Left cardiac atrium (tissue), 4 donors: ENCODE results near the gene MAPK10. TPM values are rescaled to one million over a fixed set of nuclear protein-coding genes. Genes with fewer than 3 reads are reported as not detected.
A peak's percentile ranks its signal among the peaks of the same experiment; 100 is the strongest.

Source experiments
- ATAC-seq, 2 donors: fragments of 200-7000 bp; cut with Tn5 transposase; one replicate each; pipeline ENCODE4 v1.9.1; 2020; ENCODE audit warnings: mild to moderate bottlenecking in 2 of 2, moderate library complexity in 2 of 2
- DNase-seq: peaks from one replicate; pipeline ENCODE4 v3.0.0-alpha.2; 2020
- intact Hi-C, 2 donors: fragments of 100-400 bp; cut with DNase I; formaldehyde crosslinking; loops; one replicate each; pipeline versions ENCODE4 v1.14.1 to v1.15.1; 2022 to 2023
- total RNA-seq, 2 donors: library from RNA; stranded (reverse); fragmentation: NEBNext Ultra II Directional; extraction: Animal tissue kit (Norgen Biotek cat#: 25700); gene quantifications; one replicate each; pipeline ENCODE4 v1.2.1, GENCODE V29; 2021
- donor health status: DM: no; HTN: yes; CAD: no.
- donor health status: DM: no; HTN: yes; CAD: no; lungs with severe emphysema.
- donor health status: DM: yes; HTN: yes; CAD: no.
- donor health status: Dilated cardiomyopathy.

MAPK10 gene
- total RNA-seq, 2 donors from 2014 or later: 9.8 to 20.3 TPM

GRCh38 chr4:86286726-86287125, 73.1 kb downstream of the MAPK10 start:
- DNase-seq (no peak), ATAC-seq (no peak)
- intact Hi-C loops: no loop called here

- intact Hi-C loops: no loop called here
- DNase-seq: no peak
- no peak for ATAC-seq
Observed at GRCh38 chr4:86283371-86283770, 76.5 kb downstream of the MAPK10 start.

- no peak for DNase-seq
- ATAC-seq: no peak
- intact Hi-C loops: no loop called here
Observed at GRCh38 chr4:86280246-86280645, 79.6 kb downstream of the MAPK10 start.

- intact Hi-C loops: no loop called here
Observed at GRCh38 chr4:86279293-86279960, 80.4 kb downstream of the MAPK10 start.

GRCh38 chr4:86278126-86278525, 81.7 kb downstream of the MAPK10 start:
- DNase-seq (no peak), ATAC-seq (no peak)
- intact Hi-C loops: no loop called here

More at GRCh38 chr4:86279293-86279960, 80.4 kb downstream of the MAPK10 start:
- ATAC-seq (no peak), DNase-seq (no peak)

- no peak for ATAC-seq
Observed at GRCh38 chr4:86274642-86275041, 85.2 kb downstream of the MAPK10 start.

GRCh38 chr4:86272669-86273068, 87.2 kb downstream of the MAPK10 start:
- DNase-seq (no peak), ATAC-seq (no peak)
- intact Hi-C loops: no loop called here

More at GRCh38 chr4:86274642-86275041, 85.2 kb downstream of the MAPK10 start:
- no peak for DNase-seq
- intact Hi-C loops: no loop called here

- DNase-seq (no peak), ATAC-seq (no peak)
- intact Hi-C loops: no loop called here
Observed at GRCh38 chr4:86271057-86271456, 88.8 kb downstream of the MAPK10 start.

- DNase-seq (no peak), ATAC-seq (no peak)
- intact Hi-C loops: no loop called here
Observed at GRCh38 chr4:86269354-86269753, 90.5 kb downstream of the MAPK10 start.

- DNase-seq (no peak), ATAC-seq (no peak)
- intact Hi-C loops: no loop called here
Observed at GRCh38 chr4:86264241-86264640, 95.6 kb downstream of the MAPK10 start.

- intact Hi-C loops: no loop called here
- no peak for ATAC-seq
- DNase-seq: no peak
Observed at GRCh38 chr4:86261636-86262035, 98.2 kb downstream of the MAPK10 start.

- ATAC-seq (no peak), DNase-seq (no peak)
- intact Hi-C loops: no loop called here
Observed at GRCh38 chr4:86256086-86256485, 103.8 kb downstream of the MAPK10 start.

- no peak for ATAC-seq
- no peak for DNase-seq
- intact Hi-C loops: no loop called here
Observed at GRCh38 chr4:86250619-86251018, 109.2 kb downstream of the MAPK10 start.

GRCh38 chr4:86250006-86250405, 109.8 kb downstream of the MAPK10 start:
- no peak for ATAC-seq
- intact Hi-C loops: no loop called here
- no peak for DNase-seq

GRCh38 chr4:86249074-86249473, 110.8 kb downstream of the MAPK10 start:
- intact Hi-C loops: no loop called here
- DNase-seq (no peak), ATAC-seq (no peak)

GRCh38 chr4:86247906-86248305, 111.9 kb downstream of the MAPK10 start:
- intact Hi-C loops: no loop called here
- ATAC-seq: no peak
- no peak for DNase-seq

- intact Hi-C loops: no loop called here
- no peak for ATAC-seq
- no peak for DNase-seq
Observed at GRCh38 chr4:86247320-86247719, 112.5 kb downstream of the MAPK10 start.

GRCh38 chr4:86243750-86244149, 116.1 kb downstream of the MAPK10 start:
- DNase-seq (no peak), ATAC-seq (no peak)
- intact Hi-C loops: no loop called here

GRCh38 chr4:86242677-86243076, 117.2 kb downstream of the MAPK10 start:
- intact Hi-C loops: no loop called here
- DNase-seq: no peak
- no peak for ATAC-seq

GRCh38 chr4:86235549-86235948, 124.3 kb downstream of the MAPK10 start:
- ATAC-seq (no peak), DNase-seq (no peak)
- intact Hi-C loops: no loop called here

GRCh38 chr4:86233681-86234080, 126.2 kb downstream of the MAPK10 start:
- intact Hi-C loops: no loop called here
- ATAC-seq: peak in 1 of 2 donors; percentile 51
- no peak for DNase-seq

- ATAC-seq (no peak), DNase-seq (no peak)
- intact Hi-C loops: no loop called here
Observed at GRCh38 chr4:86233090-86233489, 126.8 kb downstream of the MAPK10 start.
